Measurements from ENCODE around the gene RCVRN. TPM values are rescaled to one million over a fixed set of nuclear protein-coding genes. Genes with fewer than 3 reads are reported as not detected.

RCVRN gene
- total RNA-seq, 5 donors from 2014 or later (not counting 1 experiment from before 2014, with no cell fraction given) = 0.37 TPM; not detected in 4

DNA sequence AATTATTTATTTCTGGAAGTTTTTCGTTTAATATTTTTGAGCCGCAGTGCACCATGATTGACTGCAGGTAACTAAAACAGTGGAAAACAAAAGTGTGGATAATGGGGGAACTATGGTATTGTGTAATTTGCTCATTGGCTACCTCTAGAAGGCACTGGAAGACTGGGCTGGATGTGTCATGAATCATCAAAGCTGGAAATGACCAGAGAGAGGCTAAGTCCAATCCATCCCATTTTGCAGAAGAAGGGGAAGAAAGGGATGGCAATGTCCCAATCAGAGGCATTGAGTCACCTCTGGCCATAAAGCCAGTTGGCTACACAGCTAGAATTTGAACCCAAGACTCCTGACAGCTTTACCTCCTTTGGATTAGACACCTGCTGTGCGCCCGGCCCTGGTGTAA is 50.0 kb downstream of the RCVRN start:
- no peak overlapping the region for H3K27ac Mint-ChIP-seq
- peaks cover 0 to 14% (median 4%) of the 10 kb centered on the region in 3 donors for H3K9me3 Mint-ChIP-seq
- H3K4me3 Mint-ChIP-seq = no peak overlapping the region
- ChIA-PET POLR2A (no interaction called here), CTCF (no interaction called here)
- ATAC-seq (replicated peaks in 1 of 4) (no peak), DNase-seq (no peak)
- Histone ChIP-seq H3K36me3 (ENCODE audit: control insufficient read depth in 2 of 2, extremely low read depth in 1 of 2, insufficient read depth in 1 of 2, low read length in 1 of 2) (no peaks in the 10 kb centered on the region), H3K4me1 (ENCODE audit: control insufficient read depth in 1 of 2, extremely low read depth in 1 of 2, insufficient read depth in 2 of 2, low read length in 2 of 2) (no peaks in the 10 kb centered on the region), H3K9me3 (no peaks in the 10 kb centered on the region), H3K4me3 (ENCODE audit: control insufficient read depth in 1 of 2, extremely low read depth in 1 of 2, low read length in 1 of 2) (no peak overlapping the region), H3K27ac (ENCODE audit: low read length) (no peak overlapping the region), H3K27me3 (replicated peaks in 1 of 2; ENCODE audit: control insufficient read depth in 2 of 2, extremely low read depth in 1 of 2, insufficient read depth in 2 of 2, low read length in 1 of 2) (no peaks in the 10 kb centered on the region)
- no peaks in the 10 kb centered on the region for H3K4me1 Mint-ChIP-seq
- 100% methylated on average over 1 of the region's 4 CpGs for WGBS (ENCODE audit: insufficient coverage)
- peaks cover 5 to 10% of the 10 kb centered on the region in 2 donors for H3K27me3 Mint-ChIP-seq
- H3K36me3 Mint-ChIP-seq = no peaks in the 10 kb centered on the region

DNA sequence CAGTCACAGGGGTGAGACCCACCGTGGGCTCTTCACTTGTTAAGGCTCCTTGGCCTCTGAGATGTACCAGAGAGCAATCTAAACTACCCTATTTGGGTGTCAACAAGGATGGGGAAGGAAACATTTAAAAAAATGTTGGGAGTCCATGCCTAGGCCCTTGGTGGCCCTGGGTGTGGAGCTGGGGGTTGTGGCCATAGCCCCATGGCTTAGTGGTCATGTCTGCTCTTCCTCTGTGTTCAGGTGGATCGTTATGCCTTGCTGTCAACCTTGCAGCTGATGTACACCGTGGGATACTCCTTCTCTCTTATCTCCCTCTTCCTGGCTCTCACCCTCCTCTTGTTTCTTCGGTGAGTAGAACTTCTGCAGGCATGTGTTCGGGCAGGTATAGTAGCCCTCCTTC is 50.8 kb downstream of the RCVRN start:
- ATAC-seq (replicated peaks in 1 of 4) (no peak), DNase-seq (no peak)
- Histone ChIP-seq H3K27me3 (replicated peaks in 1 of 2; ENCODE audit: control insufficient read depth in 2 of 2, extremely low read depth in 1 of 2, insufficient read depth in 2 of 2, low read length in 1 of 2) (no peaks in the 10 kb centered on the region), H3K9me3 (no peaks in the 10 kb centered on the region), H3K36me3 (ENCODE audit: control insufficient read depth in 2 of 2, extremely low read depth in 1 of 2, insufficient read depth in 1 of 2, low read length in 1 of 2) (no peaks in the 10 kb centered on the region), H3K4me3 (ENCODE audit: control insufficient read depth in 1 of 2, extremely low read depth in 1 of 2, low read length in 1 of 2) (no peak overlapping the region), H3K27ac (ENCODE audit: low read length) (no peak overlapping the region), H3K4me1 (ENCODE audit: control insufficient read depth in 1 of 2, extremely low read depth in 1 of 2, insufficient read depth in 2 of 2, low read length in 2 of 2) (no peaks in the 10 kb centered on the region)
- Mint-ChIP-seq H3K9me3 (peaks cover 0 to 12% (median 4%) of the 10 kb centered on the region in 3 donors), H3K36me3 (no peaks in the 10 kb centered on the region), H3K27me3 (peaks cover 5 to 10% of the 10 kb centered on the region in 2 donors), H3K4me3 (no peak overlapping the region), H3K4me1 (no peaks in the 10 kb centered on the region), H3K27ac (no peak overlapping the region)
- no CpG with 5 or more reads among the region's 5 CpGs for WGBS (ENCODE audit: insufficient coverage)
- ChIA-PET CTCF (no interaction called here), POLR2A (no interaction called here)

DNA sequence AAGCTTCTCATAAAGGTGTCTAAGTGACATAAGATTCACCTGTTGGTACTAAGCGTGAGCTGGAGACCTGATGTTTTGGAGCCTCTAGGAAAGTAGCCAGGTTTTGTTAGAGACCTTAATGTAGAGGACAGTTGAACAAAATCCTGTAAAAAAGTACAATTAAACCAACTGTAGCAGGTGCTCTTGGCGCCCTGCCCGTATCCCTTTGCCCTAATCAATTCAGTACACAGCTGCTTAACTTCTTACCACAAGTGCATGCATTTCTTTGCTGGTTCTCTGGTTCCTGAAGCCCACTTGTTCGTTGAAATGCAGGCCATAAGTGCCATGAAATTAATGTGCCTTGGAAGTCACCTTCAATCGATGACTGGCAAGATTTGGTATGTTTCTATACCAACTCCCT is 54.9 kb downstream of the RCVRN start:
- no peaks in the 10 kb centered on the region for H3K36me3 ChIP-seq (ENCODE audit: control insufficient read depth in 2 of 2, extremely low read depth in 1 of 2, insufficient read depth in 1 of 2, low read length in 1 of 2)
- Mint-ChIP-seq H3K27me3 (peaks cover 5 to 12% of the 10 kb centered on the region in 2 donors), H3K27ac (no peak overlapping the region), H3K36me3 (no peaks in the 10 kb centered on the region), H3K4me1 (no peaks in the 10 kb centered on the region), H3K9me3 (peaks cover 0 to 7% (median 0%) of the 10 kb centered on the region in 3 donors), H3K4me3 (no peak overlapping the region)
- no peaks in the 10 kb centered on the region for H3K9me3 ChIP-seq
- CTCF ChIA-PET = no interaction called here
- H3K4me3 ChIP-seq (ENCODE audit: control insufficient read depth in 1 of 2, extremely low read depth in 1 of 2, low read length in 1 of 2) = no peak overlapping the region
- no peaks in the 10 kb centered on the region for H3K4me1 ChIP-seq (ENCODE audit: control insufficient read depth in 1 of 2, extremely low read depth in 1 of 2, insufficient read depth in 2 of 2, low read length in 2 of 2)
- H3K27ac ChIP-seq (ENCODE audit: low read length) = no peak overlapping the region
- WGBS (ENCODE audit: insufficient coverage) = 76% methylated on average over 2 of the region's 5 CpGs
- no peak for DNase-seq
- POLR2A ChIA-PET = no interaction called here
- peaks cover 0 to 3% of the 10 kb centered on the region in 2 experiments for H3K27me3 ChIP-seq (replicated peaks in 1 of 2; ENCODE audit: control insufficient read depth in 2 of 2, extremely low read depth in 1 of 2, insufficient read depth in 2 of 2, low read length in 1 of 2)
- ATAC-seq (replicated peaks in 1 of 4) = no peak

Other genes starting within 250 kb of the RCVRN start
- gene DHRS7C, start 113.7 kb downstream of the RCVRN start, total RNA-seq = not detected
- not detected for gene GSG1L2, start 83.2 kb downstream of the RCVRN start, total RNA-seq
- not detected for gene GLP2R, start 79.3 kb downstream of the RCVRN start, total RNA-seq

All from T-cell (primary cell).